Sigmoid colon (tissue), 7 donors: ENCODE measurements around the gene TSC22D1. TPM values are rescaled to one million over a fixed set of nuclear protein-coding genes. Genes with fewer than 3 reads are reported as not detected.

Source experiments
- DNase-seq: peaks from one replicate; pipeline ENCODE4 v3.0.0-alpha.2; 2019
- H3K27ac ChIP-seq, 4 donors: fragments of 200-600 bp; sonication (generic); one replicate each; pipeline ENCODE4 v1.5.1; 2016 to 2019; ENCODE audit warnings: mild to moderate bottlenecking in 1 of 4
- H3K27me3 ChIP-seq, 3 donors: fragments of 200-600 bp; sonication (generic); one replicate each; pipeline ENCODE4 v1.5.1; 2019; ENCODE audit warnings: mild to moderate bottlenecking in 1 of 3
- H3K36me3 ChIP-seq, 4 donors: fragments of 200-600 bp; sonication (generic); one replicate each; pipeline ENCODE4 v1.5.1; 2016 to 2019
- H3K4me1 ChIP-seq, 4 donors: fragments of 200-600 bp; sonication (generic); one replicate each; pipeline ENCODE4 v1.5.1; 2017 to 2019
- H3K4me3 ChIP-seq, 4 donors: fragments of 200-600 bp; sonication (generic); one replicate each; pipeline ENCODE4 v1.5.1; 2017 to 2019; ENCODE audit warnings: mild to moderate bottlenecking in 2 of 4, moderate library complexity in 1 of 4
- H3K9me3 ChIP-seq, 4 donors: fragments of 200-600 bp in 3 of 4; sonication (generic) in 3 of 4; one replicate each; pipeline versions ENCODE4 v1.5.1 to v1.6.1; 2013 to 2019
- EP300 ChIP-seq, 4 donors: sonication (generic); formaldehyde crosslinking; IDR thresholded peaks; one replicate each; pipeline ENCODE4 v1.6.1; 2017; ENCODE audit warnings: antibody characterized with exemption in 4 of 4
- POLR2A ChIP-seq, 2 donors: fragments of 450-650 bp; IDR thresholded peaks; one replicate each; pipeline ENCODE4 v1.6.1; 2016; ENCODE audit warnings: antibody characterized with exemption in 2 of 2, mild to moderate bottlenecking in 2 of 2, moderate library complexity in 2 of 2
- POLR2AphosphoS5 ChIP-seq, 4 donors: sonication (generic); formaldehyde crosslinking; IDR thresholded peaks; one replicate each; pipeline ENCODE4 v1.6.1; 2017; ENCODE audit warnings: antibody characterized with exemption in 4 of 4
- WGBS, 2 donors: extraction: QIAGEN DNeasy Blood & Tissue Kit; methylation state at CpG; one replicate each; pipeline ENCODE4 v1.1.7; 2013; 5-methylcytosine and 5-hydroxymethylcytosine counted together
- intact Hi-C: fragments of 100-400 bp; cut with DNase I; formaldehyde crosslinking; loops from one replicate; pipeline ENCODE4 v1.15.1; 2023
- polyA plus RNA-seq, 3 donors: library from polyadenylated mRNA; stranded (reverse); fragments of 200-250 nt; gene quantifications; one replicate each; pipeline ENCODE4 v1.2.3, GENCODE V29; 2013
- total RNA-seq, 4 donors: library from RNA; depleted of rRNA; stranded (reverse); fragments of >200 nt; gene quantifications; one replicate each; pipeline ENCODE4 v1.1.0, GENCODE V29; 2016
- TF ChIP-seq, protein P1 (sequence below), 4 experiments: fragments of 450-650 bp in 3 of 4; fragments of 200-600 bp in 1 of 4; IDR thresholded peaks; one replicate each; pipeline ENCODE4 v1.5.1; 2016 to 2019; ENCODE audit warnings: antibody characterized with exemption in 4 of 4, mild to moderate bottlenecking in 3 of 4, moderate library complexity in 2 of 4
- donor health status: healthy with polysubstance abuse.
- donor health status: Bipolar disorder and iron deficiency.
- donor health status: healthy.

Gene TSC22D1
- total and polyA plus RNA-seq, 7 donors = 121 to 225 (median 176) TPM

DNA sequence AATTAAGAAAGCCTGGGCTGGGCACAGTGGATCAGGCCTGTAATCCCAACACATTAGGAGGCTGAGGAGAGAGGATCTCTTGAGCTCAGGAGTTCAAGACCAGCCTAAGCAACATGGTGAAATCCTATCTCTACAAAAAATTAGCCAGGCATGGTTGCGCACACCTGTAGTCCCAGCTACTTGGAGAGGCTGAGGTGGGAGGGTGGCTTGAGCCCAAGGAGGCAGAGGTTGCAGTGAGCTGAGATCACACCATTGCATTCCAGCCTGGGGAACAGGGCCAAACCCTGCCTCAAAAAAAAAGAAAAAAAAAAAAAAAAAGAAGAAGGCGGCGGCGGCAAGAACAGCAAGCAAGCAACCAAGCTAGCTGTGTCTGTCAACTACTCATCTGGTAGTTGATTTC, 26.7 kb downstream of the TSC22D1 start:
- H3K27ac ChIP-seq = no peak overlapping the region
- no peaks in the 10 kb centered on the region for H3K4me1 ChIP-seq
- no peak for TF ChIP-seq EP300 (IDR thresholded peaks at IDR 0.05)
- TF ChIP-seq, protein P1, sequence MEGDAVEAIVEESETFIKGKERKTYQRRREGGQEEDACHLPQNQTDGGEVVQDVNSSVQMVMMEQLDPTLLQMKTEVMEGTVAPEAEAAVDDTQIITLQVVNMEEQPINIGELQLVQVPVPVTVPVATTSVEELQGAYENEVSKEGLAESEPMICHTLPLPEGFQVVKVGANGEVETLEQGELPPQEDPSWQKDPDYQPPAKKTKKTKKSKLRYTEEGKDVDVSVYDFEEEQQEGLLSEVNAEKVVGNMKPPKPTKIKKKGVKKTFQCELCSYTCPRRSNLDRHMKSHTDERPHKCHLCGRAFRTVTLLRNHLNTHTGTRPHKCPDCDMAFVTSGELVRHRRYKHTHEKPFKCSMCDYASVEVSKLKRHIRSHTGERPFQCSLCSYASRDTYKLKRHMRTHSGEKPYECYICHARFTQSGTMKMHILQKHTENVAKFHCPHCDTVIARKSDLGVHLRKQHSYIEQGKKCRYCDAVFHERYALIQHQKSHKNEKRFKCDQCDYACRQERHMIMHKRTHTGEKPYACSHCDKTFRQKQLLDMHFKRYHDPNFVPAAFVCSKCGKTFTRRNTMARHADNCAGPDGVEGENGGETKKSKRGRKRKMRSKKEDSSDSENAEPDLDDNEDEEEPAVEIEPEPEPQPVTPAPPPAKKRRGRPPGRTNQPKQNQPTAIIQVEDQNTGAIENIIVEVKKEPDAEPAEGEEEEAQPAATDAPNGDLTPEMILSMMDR (IDR thresholded peaks at IDR 0.05) = no peak
- no peak for TF ChIP-seq POLR2A (IDR thresholded peaks at IDR 0.05)
- no peak for TF ChIP-seq POLR2AphosphoS5 (IDR thresholded peaks at IDR 0.05)
- WGBS, 2 donors = 85 to 99% methylated on average over 4 of the region's 4 CpGs
- intact Hi-C loops = no loop called here
- H3K4me3 ChIP-seq = no peak overlapping the region
- DNase-seq = no peak
- H3K27me3 ChIP-seq = no peaks in the 10 kb centered on the region
- no peaks in the 10 kb centered on the region for H3K36me3 ChIP-seq
- H3K9me3 ChIP-seq = no peaks in the 10 kb centered on the region

DNA sequence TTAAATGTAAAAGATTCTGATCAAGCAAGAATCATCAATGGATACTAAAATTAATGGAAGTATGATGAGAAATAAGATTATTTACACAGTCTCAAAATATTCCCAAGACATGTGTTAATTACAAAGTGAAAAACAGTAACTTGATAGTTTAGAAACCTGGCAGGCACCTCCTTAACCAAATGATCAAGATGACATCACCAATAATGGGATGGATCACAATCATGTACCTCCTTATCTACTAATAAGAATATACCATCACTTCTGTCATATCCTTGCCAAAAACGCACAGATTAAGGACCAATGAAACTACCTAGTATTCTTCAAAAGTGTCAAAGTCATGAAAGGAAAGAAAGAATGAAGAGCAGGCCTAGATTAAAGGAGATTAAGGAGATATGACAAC, 30.0 kb downstream of the TSC22D1 start:
- Histone ChIP-seq H3K36me3 (no peaks in the 10 kb centered on the region), H3K9me3 (no peaks in the 10 kb centered on the region), H3K27ac (no peak overlapping the region), H3K4me3 (no peak overlapping the region), H3K27me3 (no peaks in the 10 kb centered on the region), H3K4me1 (no peaks in the 10 kb centered on the region)
- 98 to 99% methylated on average over 1 of the region's 1 CpG for WGBS, 2 donors
- intact Hi-C loops = no loop called here
- TF ChIP-seq POLR2A (IDR thresholded peaks at IDR 0.05) = no peak
- TF ChIP-seq POLR2AphosphoS5 (IDR thresholded peaks at IDR 0.05) = no peak
- TF ChIP-seq EP300 (IDR thresholded peaks at IDR 0.05) = no peak
- TF ChIP-seq, protein P1 (IDR thresholded peaks at IDR 0.05) = no peak
- DNase-seq = no peak

DNA sequence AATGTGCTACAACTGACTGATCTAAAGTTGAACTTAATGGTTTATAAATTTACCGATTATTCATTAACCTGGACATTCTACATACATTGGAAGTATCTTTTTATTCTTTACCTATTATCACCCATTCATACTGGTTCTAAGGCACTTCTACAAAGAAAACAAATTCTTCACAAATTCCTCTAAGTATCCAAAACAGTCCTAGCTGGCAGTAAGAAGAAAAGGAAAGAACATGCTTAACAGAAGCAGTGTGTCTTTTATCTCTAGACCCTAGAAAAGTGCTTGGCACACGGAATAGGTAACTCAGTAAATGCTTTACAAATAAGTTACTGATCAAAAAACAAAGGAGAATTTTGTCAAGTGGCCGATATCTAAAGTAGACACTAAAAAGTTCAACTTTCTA, 32.8 kb downstream of the TSC22D1 start:
- WGBS, 2 donors = 93 to 96% methylated on average over 3 of the region's 3 CpGs
- Histone ChIP-seq H3K4me1 (no peaks in the 10 kb centered on the region), H3K27me3 (no peaks in the 10 kb centered on the region), H3K9me3 (no peaks in the 10 kb centered on the region), H3K4me3 (no peak overlapping the region), H3K27ac (no peak overlapping the region), H3K36me3 (peaks cover 0 to 5% (median 0%) of the 10 kb centered on the region in 4 donors)
- DNase-seq = no peak
- intact Hi-C loops = no loop called here
- TF ChIP-seq, protein P1 (IDR thresholded peaks at IDR 0.05) = no peak
- TF ChIP-seq POLR2A (IDR thresholded peaks at IDR 0.05) (no peak), EP300 (IDR thresholded peaks at IDR 0.05) (no peak), POLR2AphosphoS5 (IDR thresholded peaks at IDR 0.05) (no peak)

DNA sequence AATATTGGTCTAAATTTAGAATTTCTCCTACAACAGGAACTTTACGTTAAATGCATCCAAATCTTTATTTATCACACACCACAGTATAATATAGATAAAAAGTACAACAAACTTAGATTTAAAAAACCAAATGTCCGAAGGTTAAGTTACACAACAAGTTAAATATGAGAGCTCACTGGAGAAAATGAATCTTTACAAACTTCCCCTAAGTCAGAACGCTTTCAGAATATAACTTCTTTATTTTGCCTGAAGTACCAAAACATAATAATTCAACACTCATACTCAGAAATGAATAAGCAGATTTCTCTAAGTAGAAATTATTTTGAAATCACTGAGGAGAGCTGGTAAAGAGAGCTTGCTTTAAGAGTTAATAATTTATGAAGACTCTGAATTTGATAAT, 33.8 kb downstream of the TSC22D1 start:
- DNase-seq = no peak
- intact Hi-C loops = no loop called here
- H3K36me3 ChIP-seq = peaks cover 0 to 5% (median 0%) of the 10 kb centered on the region in 4 donors
- WGBS, 2 donors = 67 to 85% methylated on average over 3 of the region's 3 CpGs
- H3K9me3 ChIP-seq = no peaks in the 10 kb centered on the region
- no peak for TF ChIP-seq POLR2A (IDR thresholded peaks at IDR 0.05)
- TF ChIP-seq, protein P1 (IDR thresholded peaks at IDR 0.05) = no peak
- no peak for TF ChIP-seq EP300 (IDR thresholded peaks at IDR 0.05)
- no peak for TF ChIP-seq POLR2AphosphoS5 (IDR thresholded peaks at IDR 0.05)
- no peaks in the 10 kb centered on the region for H3K4me1 ChIP-seq
- no peaks in the 10 kb centered on the region for H3K27me3 ChIP-seq
- H3K4me3 ChIP-seq = no peak overlapping the region
- H3K27ac ChIP-seq = no peak overlapping the region

DNA sequence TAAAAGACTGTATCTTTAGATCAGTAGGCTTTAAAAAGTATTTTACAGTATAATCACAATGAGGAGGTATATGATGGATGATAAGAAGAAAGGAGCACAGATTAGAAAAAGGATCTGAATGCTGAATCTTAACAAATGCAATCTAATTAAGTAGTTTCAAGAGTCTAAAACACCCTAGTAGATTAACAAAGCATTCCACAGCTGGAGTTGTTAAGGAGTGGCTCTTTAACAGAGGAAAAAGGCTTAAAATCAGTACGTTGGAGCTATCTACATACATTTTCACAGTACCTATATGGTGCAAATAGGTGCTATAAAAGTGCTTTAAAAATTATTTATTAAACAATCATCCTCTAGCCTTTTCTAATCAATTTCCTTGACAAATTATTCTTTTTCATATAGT, 34.5 kb downstream of the TSC22D1 start:
- WGBS, 2 donors = 36 to 63% methylated on average over 1 of the region's 1 CpG
- intact Hi-C loops = no loop called here
- H3K36me3 ChIP-seq = peaks cover 0 to 5% (median 0%) of the 10 kb centered on the region in 4 donors
- no peak for DNase-seq
- no peak overlapping the region for H3K27ac ChIP-seq
- H3K27me3 ChIP-seq = no peaks in the 10 kb centered on the region
- no peak overlapping the region for H3K4me3 ChIP-seq
- no peaks in the 10 kb centered on the region for H3K4me1 ChIP-seq
- no peaks in the 10 kb centered on the region for H3K9me3 ChIP-seq
- TF ChIP-seq POLR2AphosphoS5 (IDR thresholded peaks at IDR 0.05) = no peak
- TF ChIP-seq, protein P1 (IDR thresholded peaks at IDR 0.05) = no peak
- TF ChIP-seq POLR2A (IDR thresholded peaks at IDR 0.05) = no peak
- TF ChIP-seq EP300 (IDR thresholded peaks at IDR 0.05) = no peak
